AG09309 (cell line): ENCODE measurements around the gene C8G.
A peak's percentile ranks its signal among the peaks of the same experiment; 100 is the strongest.

ENCODE experiments used
- DNase-seq: peaks from one replicate; pipeline ENCODE4 v3.0.0-alpha.2; 2010; ENCODE audit warnings: low read depth
- H3K4me3 ChIP-seq: 2 replicates; pipeline ENCODE4 v1.5.1; 2011; ENCODE audit warnings: mild to moderate bottlenecking, low read depth, low read length, moderate library complexity; ENCODE audit not compliant: control insufficient read depth
- TF ChIP-seq, protein P1 (sequence below): IDR thresholded peaks from 2 replicates; pipeline ENCODE4 v1.5.1; 2011; ENCODE audit warnings: mild to moderate bottlenecking, low read depth, low read length, inconsistent platforms; ENCODE audit not compliant: insufficient read depth, control insufficient read depth; ENCODE audit errors: missing control alignments

C8G gene

DNA sequence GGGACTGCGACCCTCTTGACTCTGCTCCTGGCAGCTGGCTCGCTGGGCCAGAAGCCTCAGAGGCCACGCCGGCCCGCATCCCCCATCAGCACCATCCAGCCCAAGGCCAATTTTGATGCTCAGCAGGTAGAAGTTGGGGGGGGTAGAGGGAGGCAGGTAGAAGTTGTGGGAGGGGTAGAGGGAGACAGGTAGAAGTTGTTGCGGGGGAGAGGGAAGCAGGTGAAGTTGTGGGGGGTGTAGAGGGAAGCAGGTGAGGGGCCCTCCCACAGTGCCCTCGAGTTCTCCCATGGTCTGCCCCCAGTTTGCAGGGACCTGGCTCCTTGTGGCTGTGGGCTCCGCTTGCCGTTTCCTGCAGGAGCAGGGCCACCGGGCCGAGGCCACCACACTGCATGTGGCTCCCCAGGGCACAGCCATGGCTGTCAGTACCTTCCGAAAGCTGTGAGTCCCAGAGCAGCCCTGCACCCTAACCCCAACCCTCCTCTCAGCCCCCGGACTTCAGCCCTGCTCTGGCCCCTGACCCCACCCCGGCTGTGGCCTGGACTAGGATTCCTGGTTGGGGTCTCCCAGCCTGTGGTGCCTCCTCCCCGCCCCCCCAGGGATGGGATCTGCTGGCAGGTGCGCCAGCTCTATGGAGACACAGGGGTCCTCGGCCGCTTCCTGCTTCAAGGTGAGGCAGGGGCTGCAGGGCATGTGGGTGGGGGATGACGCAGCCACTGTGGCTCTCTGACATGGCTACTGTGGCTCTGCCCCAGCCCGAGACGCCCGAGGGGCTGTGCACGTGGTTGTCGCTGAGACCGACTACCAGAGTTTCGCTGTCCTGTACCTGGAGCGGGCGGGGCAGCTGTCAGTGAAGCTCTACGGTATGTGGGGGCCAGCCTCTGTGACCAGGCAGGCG lies 537 bp downstream of the C8G start:
- H3K4me3 ChIP-seq: no peak overlapping the region
- TF ChIP-seq, protein P1, sequence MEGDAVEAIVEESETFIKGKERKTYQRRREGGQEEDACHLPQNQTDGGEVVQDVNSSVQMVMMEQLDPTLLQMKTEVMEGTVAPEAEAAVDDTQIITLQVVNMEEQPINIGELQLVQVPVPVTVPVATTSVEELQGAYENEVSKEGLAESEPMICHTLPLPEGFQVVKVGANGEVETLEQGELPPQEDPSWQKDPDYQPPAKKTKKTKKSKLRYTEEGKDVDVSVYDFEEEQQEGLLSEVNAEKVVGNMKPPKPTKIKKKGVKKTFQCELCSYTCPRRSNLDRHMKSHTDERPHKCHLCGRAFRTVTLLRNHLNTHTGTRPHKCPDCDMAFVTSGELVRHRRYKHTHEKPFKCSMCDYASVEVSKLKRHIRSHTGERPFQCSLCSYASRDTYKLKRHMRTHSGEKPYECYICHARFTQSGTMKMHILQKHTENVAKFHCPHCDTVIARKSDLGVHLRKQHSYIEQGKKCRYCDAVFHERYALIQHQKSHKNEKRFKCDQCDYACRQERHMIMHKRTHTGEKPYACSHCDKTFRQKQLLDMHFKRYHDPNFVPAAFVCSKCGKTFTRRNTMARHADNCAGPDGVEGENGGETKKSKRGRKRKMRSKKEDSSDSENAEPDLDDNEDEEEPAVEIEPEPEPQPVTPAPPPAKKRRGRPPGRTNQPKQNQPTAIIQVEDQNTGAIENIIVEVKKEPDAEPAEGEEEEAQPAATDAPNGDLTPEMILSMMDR: no peak
- DNase-seq: no peak

DNA sequence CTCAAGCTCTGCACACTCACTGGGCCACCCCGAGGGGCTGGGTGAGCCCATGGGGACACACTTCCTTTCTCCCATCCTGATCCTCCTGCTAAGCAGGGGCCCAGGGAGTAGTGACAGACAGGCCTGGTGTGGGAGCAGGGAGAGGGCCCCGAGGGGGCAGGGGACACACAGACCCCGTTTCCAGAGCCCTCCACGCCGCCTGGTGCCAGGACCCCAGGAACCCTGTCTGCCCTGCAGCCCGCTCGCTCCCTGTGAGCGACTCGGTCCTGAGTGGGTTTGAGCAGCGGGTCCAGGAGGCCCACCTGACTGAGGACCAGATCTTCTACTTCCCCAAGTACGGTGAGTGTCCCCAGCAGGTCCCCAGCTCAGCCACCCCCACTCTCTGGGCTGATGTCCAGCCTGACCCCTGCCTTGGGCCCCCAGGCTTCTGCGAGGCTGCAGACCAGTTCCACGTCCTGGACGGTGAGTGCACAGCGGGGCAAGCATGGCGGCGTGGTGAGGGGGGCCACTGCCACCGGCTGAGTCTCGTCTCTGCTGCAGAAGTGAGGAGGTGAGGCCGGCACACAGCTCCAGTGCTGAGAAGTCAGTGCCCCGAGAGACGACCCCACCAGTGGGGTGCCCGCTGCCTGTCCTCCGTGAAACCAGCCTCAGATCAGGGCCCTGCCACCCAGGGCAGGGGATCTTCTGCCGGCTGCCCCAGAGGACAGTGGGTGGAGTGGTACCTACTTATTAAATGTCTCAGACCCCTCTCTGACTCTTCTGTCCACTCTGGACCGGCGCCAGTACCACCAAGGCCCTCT lies 1.4 kb downstream of the C8G start:
- H3K4me3 ChIP-seq: no peak overlapping the region
- TF ChIP-seq, protein P1: no peak
- DNase-seq: no peak

DNA sequence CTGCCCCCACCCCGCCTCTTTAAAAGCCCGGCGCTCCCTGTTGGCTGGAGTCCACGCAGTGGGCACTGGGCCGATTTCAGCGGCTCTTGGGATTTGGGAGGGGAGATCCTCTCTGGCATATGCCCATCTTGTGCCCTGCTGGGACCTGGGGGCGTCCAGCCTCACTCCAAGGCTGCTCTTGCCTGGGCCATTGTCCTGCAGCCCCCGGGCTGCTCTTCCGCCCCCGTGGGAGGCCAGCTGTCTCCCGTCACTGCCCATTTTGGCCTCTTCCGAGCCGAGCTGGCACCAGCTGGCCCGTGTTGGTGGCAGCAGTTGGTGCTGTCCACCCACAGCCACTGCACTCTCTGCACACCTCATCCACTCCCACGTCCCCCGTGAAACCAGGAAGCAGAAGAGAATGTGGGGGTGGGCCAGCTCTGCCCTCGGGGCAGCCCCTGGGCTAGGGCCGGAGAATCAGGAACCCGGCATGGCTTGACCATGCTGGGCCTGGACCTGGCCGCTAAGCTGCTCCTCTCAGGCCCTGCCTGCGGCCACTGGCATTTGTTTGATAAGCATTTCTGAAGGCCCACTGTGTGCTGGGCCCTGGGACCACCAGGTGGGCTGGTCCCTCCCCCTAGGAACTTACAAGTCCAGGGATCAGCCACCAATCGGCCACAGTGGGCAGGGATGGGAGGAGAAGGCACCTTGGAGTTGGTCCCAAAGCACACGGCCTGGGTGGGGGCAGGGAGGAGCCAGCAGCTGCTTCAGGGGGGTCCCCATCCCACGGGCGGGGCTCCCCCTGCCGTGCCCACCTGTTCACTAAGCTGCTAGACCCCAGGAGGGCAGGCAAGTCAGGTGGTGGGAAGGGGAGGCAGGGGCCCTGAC lies 2.2 kb downstream of the C8G start:
- H3K4me3 ChIP-seq: no peak overlapping the region
- no peak for DNase-seq
- TF ChIP-seq, protein P1: no peak

DNA sequence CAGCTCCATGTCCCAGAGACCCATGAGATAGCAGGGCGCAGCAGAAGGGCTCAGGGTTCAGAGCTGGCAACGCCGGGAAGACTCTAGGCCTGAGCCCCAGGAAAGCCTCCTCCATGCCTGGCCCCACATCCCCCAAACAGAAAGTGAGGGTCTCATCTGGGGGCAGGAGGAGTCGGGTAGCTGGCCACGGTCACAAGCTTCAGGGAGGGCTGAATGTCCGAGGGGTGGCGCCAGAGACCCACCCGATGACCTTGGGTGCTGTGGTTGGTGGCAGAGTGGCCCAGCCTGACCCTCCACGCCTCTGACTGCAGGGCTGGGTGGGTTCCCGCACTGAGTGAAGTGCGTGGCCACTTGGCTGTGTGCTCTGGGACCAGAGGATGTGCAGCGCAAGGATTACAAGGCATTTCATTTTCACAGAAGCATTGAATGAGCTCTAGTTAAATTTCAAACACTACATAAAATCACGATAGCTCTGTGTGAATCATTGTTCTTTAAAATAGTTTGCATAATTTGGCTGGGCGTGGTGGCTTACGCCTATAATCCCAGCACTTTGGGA lies 3.0 kb downstream of the C8G start:
- DNase-seq: peak; percentile 17
- H3K4me3 ChIP-seq: no peak overlapping the region
- TF ChIP-seq, protein P1: peak; percentile 63

GRCh38 chr9:136949239-136949816 lies 4.3 kb downstream of the C8G start:
- DNase-seq: no peak
- TF ChIP-seq, protein P1: no peak
- peak overlapping the region; percentile 59 for H3K4me3 ChIP-seq
